TTC549 (cell line): Measurements from ENCODE around the gene PKN2.
A peak's percentile ranks its signal among the peaks of the same experiment; 100 is the strongest.

Source experiments
- FAIRE-seq: peaks from 2 replicates; lab custom pipeline; 2012; peaks lifted over from hg19 to GRCh38; lab: Jason Lieb, UNC

Gene PKN2

GRCh38 chr1:88683541-88684481 lies at the start of gene PKN2:
PKN2 (plus strand) TSS chr1:88684273; CDS start chr1:88684581, 308 bp downstream.
- peak; percentile 97 for FAIRE-seq

GRCh38 chr1:88634538-88634937 lies 49.5 kb upstream of the PKN2 start:
- FAIRE-seq, result no peak

DNA sequence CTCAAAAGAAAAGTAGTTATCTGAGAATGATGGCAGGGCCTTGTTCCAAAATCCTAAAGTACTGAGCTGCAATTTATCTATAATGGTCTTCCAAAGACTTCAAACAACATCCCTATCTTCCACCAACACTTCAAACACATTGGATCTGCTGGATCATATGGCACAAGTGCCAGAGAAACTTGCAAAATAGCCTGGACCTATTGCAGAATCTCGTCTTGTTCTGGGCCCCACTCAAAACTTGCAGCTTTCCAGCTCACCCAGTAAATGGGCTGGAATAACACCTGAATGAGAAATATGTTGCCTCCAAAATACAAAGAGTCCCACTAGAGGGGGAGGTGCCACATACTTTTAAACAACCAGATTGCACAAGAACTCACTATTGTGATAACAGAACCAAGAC lies 44.0 kb upstream of the PKN2 start:
- no peak for FAIRE-seq

DNA sequence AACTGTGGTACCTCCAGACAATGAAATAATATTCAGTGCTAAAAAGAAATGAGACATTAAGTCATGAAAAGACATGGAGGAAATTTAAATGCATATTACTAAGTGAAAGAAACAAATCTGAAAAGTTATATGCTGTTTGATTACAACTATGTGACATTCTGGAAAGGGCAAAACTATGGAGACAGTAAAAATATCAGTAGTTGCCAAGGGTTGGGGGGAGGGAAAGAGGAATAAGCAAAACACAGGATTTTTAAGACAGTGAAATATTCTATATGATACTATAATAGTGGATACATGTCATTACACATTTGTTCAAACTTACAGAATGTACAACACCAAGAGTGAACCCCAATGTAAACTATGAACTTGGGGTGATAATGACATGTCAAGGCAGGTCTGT lies 38.2 kb upstream of the PKN2 start:
- FAIRE-seq, result no peak

DNA sequence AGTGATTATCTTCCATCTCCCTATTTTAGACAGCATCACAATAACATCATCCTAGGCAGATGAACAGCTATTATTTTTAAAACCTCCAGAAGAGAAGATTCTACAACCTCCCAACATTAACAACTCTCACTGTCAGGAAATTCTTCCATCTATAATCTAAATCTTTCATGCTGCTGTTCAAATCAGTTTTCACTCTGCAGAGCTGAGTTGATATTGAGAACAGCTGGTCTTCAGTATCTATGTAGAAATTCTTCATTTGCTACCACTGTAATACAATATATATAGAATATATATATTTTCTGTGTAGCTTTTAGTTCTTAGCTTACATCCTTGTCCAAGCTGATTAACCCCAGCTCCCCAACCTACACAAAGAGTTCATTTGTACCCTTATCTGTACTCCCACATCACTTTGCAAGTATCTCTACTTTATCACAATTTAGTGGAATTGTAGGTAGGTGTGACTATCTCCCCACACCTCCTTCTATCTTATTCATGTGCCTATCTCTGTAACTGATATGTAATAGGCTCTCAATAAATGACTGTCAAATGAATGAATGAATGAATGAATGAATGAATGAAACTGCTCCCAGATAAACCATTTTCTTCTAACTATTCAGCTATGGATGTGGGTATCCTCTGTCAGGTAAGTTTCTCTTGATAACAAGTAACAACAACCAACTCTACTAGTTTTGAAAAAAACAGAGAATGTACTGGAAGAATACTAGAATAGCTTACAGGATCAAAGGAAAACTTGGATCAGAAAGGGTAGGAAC lies 37.4 kb upstream of the PKN2 start:
- no peak for FAIRE-seq

DNA sequence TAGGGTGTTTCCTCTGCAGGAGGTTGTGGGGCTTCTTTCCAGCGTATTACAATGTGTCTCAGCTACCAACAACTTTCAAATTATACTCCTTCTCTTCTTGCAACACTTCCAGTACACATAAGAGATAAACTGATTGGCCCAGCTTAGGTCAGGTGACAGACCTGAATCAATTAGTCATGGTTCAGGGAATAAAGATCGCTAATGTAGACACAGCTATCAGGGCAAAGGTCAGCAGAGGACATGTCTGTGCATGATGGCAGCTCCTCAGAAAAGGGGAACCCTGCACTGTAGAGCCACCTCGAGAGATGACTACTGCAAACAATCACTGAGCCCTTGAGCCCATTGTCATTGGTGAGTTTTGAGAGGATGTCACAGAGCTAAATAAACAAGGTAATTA lies 36.8 kb upstream of the PKN2 start:
- no peak for FAIRE-seq

- no peak for FAIRE-seq
These were observed 36.2 kb upstream of the PKN2 start for GRCh38 chr1:88647749-88648415.

DNA sequence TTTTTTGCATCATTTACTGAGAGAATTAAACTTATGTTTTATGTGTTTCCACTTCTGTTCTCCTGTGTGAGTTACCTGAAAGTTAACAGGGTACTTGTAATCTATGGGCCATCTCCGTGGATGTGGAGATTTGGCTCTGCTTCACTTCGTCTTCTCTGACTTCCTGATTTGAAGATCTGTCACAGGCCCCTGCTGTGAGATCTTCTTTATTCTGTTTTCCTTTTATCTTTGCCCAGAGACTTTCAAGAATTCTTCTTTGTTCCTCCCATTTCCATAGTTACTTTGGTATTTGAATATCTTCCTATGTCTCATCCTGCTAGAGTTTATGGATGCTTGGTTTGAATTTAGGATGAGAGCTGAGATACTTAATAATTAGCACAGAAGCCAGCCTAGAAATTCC lies 35.4 kb upstream of the PKN2 start:
- FAIRE-seq, result no peak

DNA sequence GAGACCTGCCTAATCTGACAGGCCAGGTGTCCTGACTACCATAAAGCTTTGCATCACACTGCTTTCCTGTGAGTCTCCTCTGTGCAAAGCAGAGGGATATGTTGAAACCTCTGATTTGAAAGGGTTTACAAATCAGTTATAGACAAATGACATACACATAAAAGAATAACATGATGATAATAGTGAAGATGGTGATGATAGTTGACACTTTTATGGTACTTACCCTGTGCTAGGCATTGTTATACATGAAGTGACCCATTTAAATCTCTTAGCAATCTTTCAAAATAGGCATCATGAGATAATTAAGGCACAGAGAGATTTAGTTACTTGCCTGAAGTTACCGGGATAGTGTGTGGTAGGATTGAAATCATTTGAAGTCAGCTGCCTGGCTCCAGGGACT lies 34.1 kb upstream of the PKN2 start:
- FAIRE-seq, result no peak

- FAIRE-seq, result no peak
These were observed 33.2 kb upstream of the PKN2 start for GRCh38 chr1:88650676-88651418.

GRCh38 chr1:88655140-88655539 lies 28.9 kb upstream of the PKN2 start:
- FAIRE-seq, result no peak

- FAIRE-seq, result peak; percentile 86
These were observed 28.3 kb upstream of the PKN2 start for GRCh38 chr1:88655685-88656299.

- FAIRE-seq, result no peak
These were observed 25.7 kb upstream of the PKN2 start for GRCh38 chr1:88658419-88658818.

- FAIRE-seq, result no peak
These were observed 24.5 kb upstream of the PKN2 start for GRCh38 chr1:88659552-88659951.

GRCh38 chr1:88661188-88661587 lies 22.9 kb upstream of the PKN2 start:
- no peak for FAIRE-seq

- FAIRE-seq, result no peak
These were observed 21.9 kb upstream of the PKN2 start for GRCh38 chr1:88661951-88662699.

- FAIRE-seq, result no peak
These were observed 21.4 kb upstream of the PKN2 start for GRCh38 chr1:88662723-88663122.

- FAIRE-seq, result no peak
These were observed 15.7 kb upstream of the PKN2 start for GRCh38 chr1:88668405-88668804.

GRCh38 chr1:88670462-88670861 lies 13.6 kb upstream of the PKN2 start:
- no peak for FAIRE-seq

- no peak for FAIRE-seq
These were observed 10.6 kb upstream of the PKN2 start for GRCh38 chr1:88673446-88673845.

- no peak for FAIRE-seq
These were observed 5.7 kb upstream of the PKN2 start for GRCh38 chr1:88678405-88678804.
